Neural cell (in vitro differentiated cells): ENCODE results near the gene RBM5.

ENCODE experiments used
- EP300 ChIP-seq: fragments of 450-650 bp; conservative IDR thresholded peaks from 2 replicates; pipeline ENCODE4 v1.6.1; 2014; ENCODE audit warnings: antibody characterized with exemption, mild to moderate bottlenecking, moderate library complexity; ENCODE audit not compliant: poor library complexity, severe bottlenecking
- EZH2 ChIP-seq: fragments of 200-600, 300-800 bp; shearing (Covaris generic), sonication (generic); IDR thresholded peaks from 2 replicates; pipeline ENCODE4 v1.6.1; 2014; ENCODE audit warnings: antibody characterized with exemption, low read length, borderline replicate concordance, mild to moderate bottlenecking; ENCODE audit not compliant: insufficient read depth, poor library complexity, severe bottlenecking
- POLR2AphosphoS5 ChIP-seq: IDR thresholded peaks from 2 replicates; pipeline ENCODE4 v1.6.1; 2012
- RAD21 ChIP-seq: fragments of 450-650 bp; conservative IDR thresholded peaks from 2 replicates; pipeline ENCODE4 v1.6.1; 2014; ENCODE audit warnings: antibody characterized with exemption, mild to moderate bottlenecking, moderate library complexity
- TAF1 ChIP-seq: IDR thresholded peaks from 2 replicates; pipeline ENCODE4 v1.6.1; 2012; ENCODE audit warnings: low read depth
- TF ChIP-seq, protein P1 (sequence below): fragments of 450-650 bp; IDR thresholded peaks from 2 replicates; pipeline ENCODE4 v1.5.1; 2014; ENCODE audit warnings: antibody characterized with exemption, mild to moderate bottlenecking, moderate library complexity; ENCODE audit not compliant: poor library complexity, severe bottlenecking

DNA sequence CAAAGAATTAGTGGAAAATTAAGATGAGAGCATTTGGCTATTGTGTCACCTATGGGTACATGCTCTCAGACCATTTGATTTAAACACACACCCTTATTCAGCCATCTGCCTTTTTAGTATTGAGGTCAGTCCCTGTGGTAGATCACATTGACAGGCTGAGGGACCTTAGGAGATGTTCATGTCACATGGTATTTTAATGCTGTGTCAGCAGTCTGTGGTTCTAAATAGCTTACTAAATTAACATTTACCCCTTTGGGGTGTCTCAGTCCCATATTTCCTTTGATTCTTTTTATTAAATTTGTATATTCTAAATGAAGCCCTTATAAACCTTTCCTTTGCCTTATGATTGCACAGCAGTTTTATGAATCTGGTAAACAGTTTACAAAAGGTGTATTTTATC lies 2.3 kb downstream of the RBM5 start:
- TF ChIP-seq EP300 = no peak
- TF ChIP-seq, protein P1, sequence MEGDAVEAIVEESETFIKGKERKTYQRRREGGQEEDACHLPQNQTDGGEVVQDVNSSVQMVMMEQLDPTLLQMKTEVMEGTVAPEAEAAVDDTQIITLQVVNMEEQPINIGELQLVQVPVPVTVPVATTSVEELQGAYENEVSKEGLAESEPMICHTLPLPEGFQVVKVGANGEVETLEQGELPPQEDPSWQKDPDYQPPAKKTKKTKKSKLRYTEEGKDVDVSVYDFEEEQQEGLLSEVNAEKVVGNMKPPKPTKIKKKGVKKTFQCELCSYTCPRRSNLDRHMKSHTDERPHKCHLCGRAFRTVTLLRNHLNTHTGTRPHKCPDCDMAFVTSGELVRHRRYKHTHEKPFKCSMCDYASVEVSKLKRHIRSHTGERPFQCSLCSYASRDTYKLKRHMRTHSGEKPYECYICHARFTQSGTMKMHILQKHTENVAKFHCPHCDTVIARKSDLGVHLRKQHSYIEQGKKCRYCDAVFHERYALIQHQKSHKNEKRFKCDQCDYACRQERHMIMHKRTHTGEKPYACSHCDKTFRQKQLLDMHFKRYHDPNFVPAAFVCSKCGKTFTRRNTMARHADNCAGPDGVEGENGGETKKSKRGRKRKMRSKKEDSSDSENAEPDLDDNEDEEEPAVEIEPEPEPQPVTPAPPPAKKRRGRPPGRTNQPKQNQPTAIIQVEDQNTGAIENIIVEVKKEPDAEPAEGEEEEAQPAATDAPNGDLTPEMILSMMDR = no peak
- TF ChIP-seq EZH2 = no peak
- no peak for TF ChIP-seq POLR2AphosphoS5
- TF ChIP-seq TAF1 = no peak
- no peak for TF ChIP-seq RAD21
